ENCODE measurements around the gene GUCY1B1. TPM values are rescaled to one million over a fixed set of nuclear protein-coding genes. Genes with fewer than 3 reads are reported as not detected.

The GUCY1B1 gene
- total and polyA plus RNA-seq, 9 of the 15 experiments (the other 6 are each of a cell fraction or from before 2014, with no cell fraction given): not detected

GRCh38 chr4:155780775-155781174 is 22.0 kb downstream of the GUCY1B1 start:
- ChIA-PET CTCF (ENCODE audit: low intra/inter-chr PET ratio) (no interaction called here), POLR2A (interaction anchor here (0.5 kb wide), 1 partner anchor 16 kb away, joined by 3 read pairs; no protein-coding TSS in a partner anchor)
- Histone ChIP-seq H3K4me2 (ENCODE audit: insufficient read depth, low read length) (no peak overlapping the region), H3K79me2 (ENCODE audit: control insufficient read depth, insufficient read depth, low read length) (no peaks in the 10 kb centered on the region), H3K4me3 (no peak overlapping the region), H3K4me1 (replicated peaks in 1 of 2; ENCODE audit: control insufficient read depth in 2 of 2, insufficient read depth in 2 of 2, low read length in 2 of 2) (no peaks in the 10 kb centered on the region), H3K27me3 (ENCODE audit: control insufficient read depth in 2 of 2, insufficient read depth in 2 of 2, low read length in 2 of 2) (no peaks in the 10 kb centered on the region), H4K20me1 (replicated peaks; ENCODE audit: control insufficient read depth, insufficient read depth, low read length) (no peaks in the 10 kb centered on the region), H3K27ac (ENCODE audit: extremely low read depth, low read depth, low read length) (no peak overlapping the region), H3K36me3 (ENCODE audit: control insufficient read depth, insufficient read depth, low read length) (no peaks in the 10 kb centered on the region), H3K9me1 (ENCODE audit: control insufficient read depth, insufficient read depth, low read length) (no peaks in the 10 kb centered on the region), H2AFZ (ENCODE audit: low read depth, low read length) (no peak overlapping the region), H3K9me3 (replicated peaks; ENCODE audit: control insufficient read depth, insufficient read depth, low read depth, low read length) (no peaks in the 10 kb centered on the region), H3K9ac (ENCODE audit: insufficient read depth in 1 of 2, low read depth in 2 of 2, low read length in 2 of 2) (no peak overlapping the region)
- no TSS peak for BruUV-seq (replicated peaks)
- FAIRE-seq: no peak
- in situ Hi-C loops (cut with MboI): no loop called here
- intact Hi-C loops (cut with micrococcal nuclease): no loop called here
- WGBS (ENCODE audit: insufficient coverage, low coverage, missing lambda C conversion rate): 0% methylated on average over 1 of the region's 1 CpG
- no peak for ATAC-seq
- no peak for DNase-seq (ENCODE audit: extremely low read depth in 1 of 4, low spot score in 3 of 4)
- TF ChIP-seq ELF1 (tag; IDR thresholded peaks at IDR 0.05) (no peak), SRF (CRISPR knock-in tag; IDR thresholded peaks at IDR 0.05) (no peak), ZNF184 (CRISPR knock-in tag; IDR thresholded peaks at IDR 0.05) (no peak), ZNF384 (IDR thresholded peaks at IDR 0.05; ENCODE audit: low read depth, low read length) (no peak), PURB (CRISPR knock-in tag; IDR thresholded peaks at IDR 0.05; ENCODE audit: low read depth) (no peak), ZNF282 (CRISPR knock-in tag; IDR thresholded peaks at IDR 0.05) (no peak), ATF3 (IDR thresholded peaks at IDR 0.05) (no peak), ATF3 (CRISPR knock-in tag; conservative IDR thresholded peaks at IDR 0.05) (no peak), MLLT1 (IDR thresholded peaks at IDR 0.05) (no peak), ZNF347 (CRISPR knock-in tag; IDR thresholded peaks at IDR 0.05; ENCODE audit: low read depth) (no peak), MAX (CRISPR knock-in tag; IDR thresholded peaks at IDR 0.05) (no peak), HMG20B (CRISPR knock-in tag; IDR thresholded peaks at IDR 0.05) (no peak), LARP7 (IDR thresholded peaks at IDR 0.05) (no peak), PRMT5 (CRISPR knock-in tag; IDR thresholded peaks at IDR 0.05) (no peak), NONO (IDR thresholded peaks at IDR 0.05; ENCODE audit: low read depth in 2 of 2, low read length in 1 of 2) (no peak), TSHZ1 (CRISPR knock-in tag; IDR thresholded peaks at IDR 0.05) (no peak), MEF2A (IDR thresholded peaks at IDR 0.05; ENCODE audit: control insufficient read depth, low read depth, low read length) (no peak), EWSR1 (IDR thresholded peaks at IDR 0.05; ENCODE audit: borderline replicate concordance, low read depth, partially characterized antibody) (no peak)
